ENCODE measurements around the gene ZBTB17.

DNA sequence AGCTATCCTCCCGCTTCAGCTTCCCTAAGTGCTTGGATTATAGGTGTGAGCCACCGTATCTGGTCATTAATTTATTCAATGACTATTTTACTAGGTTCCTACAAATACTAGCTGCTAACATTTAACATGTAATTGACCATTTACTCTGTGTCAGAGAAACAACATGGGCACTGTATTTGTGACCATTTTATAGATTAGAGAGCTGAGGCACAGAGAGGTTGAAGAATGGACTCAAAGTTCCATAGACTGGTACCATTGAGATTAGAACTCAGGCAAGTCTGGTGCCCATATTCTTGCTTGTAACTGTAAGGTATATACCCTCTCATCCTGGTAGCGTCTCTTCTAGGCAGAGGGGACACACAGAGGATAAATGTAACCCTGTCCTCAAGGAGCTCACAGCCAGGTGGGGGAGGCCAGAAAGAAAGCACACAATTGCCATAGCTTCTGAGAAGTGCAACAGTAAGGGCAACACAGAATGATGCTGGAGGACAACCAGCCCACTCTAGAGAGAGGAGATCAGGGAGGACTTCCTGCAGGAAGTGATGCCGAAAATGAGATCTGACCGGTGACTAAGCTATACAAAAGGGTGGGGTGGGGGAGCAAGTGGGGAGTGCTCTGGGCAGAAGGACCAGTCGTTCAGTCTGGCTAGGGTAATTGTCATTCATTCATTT lies 31.9 kb upstream of the ZBTB17 start:
- TF ChIP-seq POLR2A (IDR thresholded peaks at IDR 0.05; ENCODE audit: low read depth, low read length) (no peak), POLR2AphosphoS5 (IDR thresholded peaks at IDR 0.05; ENCODE audit: low read depth, low read length) (no peak), TAF1 (IDR thresholded peaks at IDR 0.05; ENCODE audit: low read depth, low read length) (no peak)
